Sigmoid colon (tissue), 3 donors: ENCODE data around the gene ETHE1.

Experiments used
- POLR2A ChIP-seq, 2 donors: fragments of 450-650 bp; IDR thresholded peaks; one replicate each; pipeline ENCODE4 v1.6.1; 2016; ENCODE audit warnings: antibody characterized with exemption in 2 of 2, mild to moderate bottlenecking in 2 of 2, moderate library complexity in 2 of 2
- TF ChIP-seq, protein P1 (sequence below), 4 experiments: fragments of 450-650 bp in 3 of 4; fragments of 200-600 bp in 1 of 4; IDR thresholded peaks; one replicate each; pipeline ENCODE4 v1.5.1; 2016 to 2019; ENCODE audit warnings: antibody characterized with exemption in 4 of 4, mild to moderate bottlenecking in 3 of 4, moderate library complexity in 2 of 4

DNA sequence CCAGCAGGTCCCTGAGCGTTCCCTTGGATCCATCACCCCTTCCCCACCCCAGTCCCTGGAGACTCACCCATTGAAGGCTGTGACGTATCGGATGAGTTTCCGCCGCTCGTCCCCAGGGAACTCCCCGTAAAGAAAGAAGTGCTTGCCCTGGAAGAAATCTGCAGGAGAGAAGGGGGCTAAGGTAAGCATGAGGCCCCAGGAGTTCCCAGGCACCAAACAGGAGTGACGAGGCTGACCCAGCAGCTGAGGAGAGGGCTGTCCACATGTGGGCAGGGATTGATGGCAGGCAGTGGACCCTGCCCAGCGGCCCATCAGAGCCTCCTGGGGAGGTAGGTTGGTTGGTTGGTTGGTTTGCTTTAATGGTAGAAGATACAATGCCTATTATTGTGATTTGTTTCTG lies 17.1 kb upstream of the ETHE1 start:
- TF ChIP-seq, protein P1, sequence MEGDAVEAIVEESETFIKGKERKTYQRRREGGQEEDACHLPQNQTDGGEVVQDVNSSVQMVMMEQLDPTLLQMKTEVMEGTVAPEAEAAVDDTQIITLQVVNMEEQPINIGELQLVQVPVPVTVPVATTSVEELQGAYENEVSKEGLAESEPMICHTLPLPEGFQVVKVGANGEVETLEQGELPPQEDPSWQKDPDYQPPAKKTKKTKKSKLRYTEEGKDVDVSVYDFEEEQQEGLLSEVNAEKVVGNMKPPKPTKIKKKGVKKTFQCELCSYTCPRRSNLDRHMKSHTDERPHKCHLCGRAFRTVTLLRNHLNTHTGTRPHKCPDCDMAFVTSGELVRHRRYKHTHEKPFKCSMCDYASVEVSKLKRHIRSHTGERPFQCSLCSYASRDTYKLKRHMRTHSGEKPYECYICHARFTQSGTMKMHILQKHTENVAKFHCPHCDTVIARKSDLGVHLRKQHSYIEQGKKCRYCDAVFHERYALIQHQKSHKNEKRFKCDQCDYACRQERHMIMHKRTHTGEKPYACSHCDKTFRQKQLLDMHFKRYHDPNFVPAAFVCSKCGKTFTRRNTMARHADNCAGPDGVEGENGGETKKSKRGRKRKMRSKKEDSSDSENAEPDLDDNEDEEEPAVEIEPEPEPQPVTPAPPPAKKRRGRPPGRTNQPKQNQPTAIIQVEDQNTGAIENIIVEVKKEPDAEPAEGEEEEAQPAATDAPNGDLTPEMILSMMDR (IDR thresholded peaks at IDR 0.05): no peak
- TF ChIP-seq POLR2A (IDR thresholded peaks at IDR 0.05): no peak
